GM10266 (cell line): ENCODE results near the gene LRWD1.
"Not testable (repeated sequence)": the region's sequence is repeated elsewhere in the genome, so short reads cannot be mapped to it uniquely, and the experiment has no call there.

Experiments
- DNase-seq: peaks from one replicate; pipeline ENCODE4 v3.0.0; 2012; ENCODE audit errors: extremely low spot score
- TF ChIP-seq, protein P1 (sequence below): IDR thresholded peaks from 2 replicates; pipeline ENCODE4 v1.5.1; 2012; ENCODE audit warnings: mild to moderate bottlenecking, low read depth; ENCODE audit not compliant: control insufficient read depth, insufficient read depth; ENCODE audit errors: missing control alignments

LRWD1 gene

DNA sequence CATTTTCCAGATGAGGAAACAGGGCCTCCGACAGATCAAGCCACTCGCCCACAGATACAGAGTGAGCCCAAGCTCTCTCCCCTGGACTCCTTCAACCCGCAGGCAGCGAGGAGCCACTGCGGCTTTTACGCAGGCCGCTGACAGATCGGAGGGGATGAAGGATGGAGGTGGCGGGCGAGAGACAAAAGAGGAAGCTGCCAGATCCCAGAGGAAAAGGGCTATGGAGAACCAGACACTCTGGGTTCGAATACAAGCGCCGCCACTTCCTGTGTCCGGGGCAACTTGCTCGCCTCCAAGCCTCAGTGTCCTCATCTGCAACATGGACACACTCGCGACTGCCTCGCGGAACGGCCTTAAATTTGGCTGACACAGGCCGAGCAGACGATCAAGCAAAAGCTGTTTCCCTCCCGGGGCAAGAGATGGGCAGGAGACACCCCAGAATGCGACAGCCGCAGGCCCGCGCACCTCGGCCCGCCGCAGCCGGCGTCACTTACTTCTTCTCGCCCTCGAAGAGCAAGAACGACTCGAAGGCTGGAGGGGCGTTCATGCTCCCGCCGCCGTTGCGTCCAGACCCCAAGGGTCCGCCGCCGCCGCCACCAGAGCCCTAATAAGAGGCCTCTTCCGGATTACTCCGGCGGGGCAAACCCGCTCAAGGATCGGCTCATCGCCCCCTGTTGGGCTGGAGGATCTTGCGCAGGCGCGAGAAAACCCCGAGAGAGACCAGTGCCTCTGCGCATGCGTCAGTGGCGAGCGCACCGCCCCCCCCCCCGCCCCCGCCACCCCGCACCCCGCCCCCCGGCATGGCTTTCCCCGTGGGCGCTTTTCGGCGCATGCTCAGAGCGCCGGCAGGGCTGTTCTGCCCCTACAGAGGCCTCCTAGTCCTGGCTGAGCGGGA lies 13.8 kb downstream of the LRWD1 start, which contains the start of gene POLR2J:
TSS of gene POLR2J (minus strand) at position 609 of the 895 bp plus-strand sequence. CDS start at position 547, 62 bp downstream.
- not testable (repeated sequence) for DNase-seq
- TF ChIP-seq, protein P1, sequence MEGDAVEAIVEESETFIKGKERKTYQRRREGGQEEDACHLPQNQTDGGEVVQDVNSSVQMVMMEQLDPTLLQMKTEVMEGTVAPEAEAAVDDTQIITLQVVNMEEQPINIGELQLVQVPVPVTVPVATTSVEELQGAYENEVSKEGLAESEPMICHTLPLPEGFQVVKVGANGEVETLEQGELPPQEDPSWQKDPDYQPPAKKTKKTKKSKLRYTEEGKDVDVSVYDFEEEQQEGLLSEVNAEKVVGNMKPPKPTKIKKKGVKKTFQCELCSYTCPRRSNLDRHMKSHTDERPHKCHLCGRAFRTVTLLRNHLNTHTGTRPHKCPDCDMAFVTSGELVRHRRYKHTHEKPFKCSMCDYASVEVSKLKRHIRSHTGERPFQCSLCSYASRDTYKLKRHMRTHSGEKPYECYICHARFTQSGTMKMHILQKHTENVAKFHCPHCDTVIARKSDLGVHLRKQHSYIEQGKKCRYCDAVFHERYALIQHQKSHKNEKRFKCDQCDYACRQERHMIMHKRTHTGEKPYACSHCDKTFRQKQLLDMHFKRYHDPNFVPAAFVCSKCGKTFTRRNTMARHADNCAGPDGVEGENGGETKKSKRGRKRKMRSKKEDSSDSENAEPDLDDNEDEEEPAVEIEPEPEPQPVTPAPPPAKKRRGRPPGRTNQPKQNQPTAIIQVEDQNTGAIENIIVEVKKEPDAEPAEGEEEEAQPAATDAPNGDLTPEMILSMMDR, result peak; percentile 54

DNA sequence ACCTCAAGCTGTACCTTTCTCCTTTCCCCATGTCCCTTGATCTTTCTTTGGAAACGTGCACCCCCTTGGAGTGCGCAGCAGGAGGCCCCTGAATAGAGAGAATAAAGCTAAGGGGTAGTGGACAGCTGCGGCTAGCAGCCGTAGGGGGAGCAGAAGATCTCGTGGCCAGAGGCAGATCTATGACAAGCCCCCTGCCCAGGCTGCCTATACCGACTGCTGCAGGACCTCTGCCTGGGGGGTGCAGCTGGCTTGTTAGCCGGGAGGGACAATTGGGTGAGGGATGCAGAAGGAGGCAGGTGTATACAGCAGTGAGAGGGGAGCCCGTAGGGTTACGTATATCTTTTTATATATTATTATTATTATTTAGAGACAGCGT lies 14.4 kb downstream of the LRWD1 start:
- DNase-seq, result not testable (repeated sequence)

DNA sequence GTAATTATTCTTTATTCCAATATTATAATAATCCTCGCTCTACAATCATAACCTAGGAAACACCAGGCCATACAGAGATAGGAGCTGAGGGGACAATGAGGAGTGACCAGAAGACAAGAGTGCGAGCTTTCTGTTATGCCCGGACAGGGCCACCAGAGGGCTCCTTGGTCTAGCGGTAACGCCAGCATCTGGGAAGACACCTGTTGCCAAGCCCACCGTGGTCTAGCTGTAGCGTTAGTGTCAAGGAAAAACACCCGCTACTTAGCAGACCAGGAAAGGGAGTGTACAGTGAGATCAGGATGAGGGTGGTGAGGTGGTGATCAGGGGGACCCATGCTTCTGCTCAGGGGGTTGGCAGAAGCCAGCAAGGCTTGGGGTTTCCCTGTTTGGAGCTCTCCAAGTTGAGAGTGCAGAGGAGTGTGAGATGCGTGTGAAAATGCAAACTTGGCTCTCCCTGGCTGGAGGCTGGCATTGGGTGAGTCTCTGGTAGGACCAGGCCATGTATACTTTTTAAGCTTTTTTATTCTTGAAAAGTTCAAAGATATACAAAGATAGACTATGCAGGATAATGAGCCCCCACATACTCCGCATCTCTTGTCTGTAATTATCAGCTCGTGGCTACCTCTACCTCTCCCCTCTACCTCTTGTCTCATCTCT lies 15.3 kb downstream of the LRWD1 start:
- DNase-seq, result not testable (repeated sequence)

- DNase-seq, result not testable (repeated sequence)
These were observed 17.2 kb downstream of the LRWD1 start for GRCh38 chr7:102481962-102482361.

DNA sequence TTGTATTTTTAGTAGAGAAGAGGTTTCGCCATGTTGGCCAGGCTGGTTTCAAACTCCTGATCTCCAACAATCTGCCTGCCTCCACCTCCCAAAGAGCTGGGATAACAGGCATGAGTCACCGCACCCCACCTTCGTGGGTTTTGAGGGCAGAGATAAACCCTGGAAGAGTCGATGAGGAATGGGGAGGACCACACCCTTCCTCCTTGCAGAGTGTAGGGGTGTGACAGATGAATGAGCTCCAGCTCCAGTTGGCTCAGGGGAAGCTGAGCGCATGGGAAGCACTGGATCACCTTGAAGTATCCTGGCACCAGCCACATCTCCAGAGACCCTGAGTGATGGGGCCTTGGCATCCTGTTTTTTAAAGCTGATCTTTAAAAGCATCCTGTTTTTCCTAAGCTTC lies 19.5 kb downstream of the LRWD1 start:
- DNase-seq, result not testable (repeated sequence)

GRCh38 chr7:102490529-102491075 lies 25.8 kb downstream of the LRWD1 start:
- DNase-seq, result not testable (repeated sequence)

DNA sequence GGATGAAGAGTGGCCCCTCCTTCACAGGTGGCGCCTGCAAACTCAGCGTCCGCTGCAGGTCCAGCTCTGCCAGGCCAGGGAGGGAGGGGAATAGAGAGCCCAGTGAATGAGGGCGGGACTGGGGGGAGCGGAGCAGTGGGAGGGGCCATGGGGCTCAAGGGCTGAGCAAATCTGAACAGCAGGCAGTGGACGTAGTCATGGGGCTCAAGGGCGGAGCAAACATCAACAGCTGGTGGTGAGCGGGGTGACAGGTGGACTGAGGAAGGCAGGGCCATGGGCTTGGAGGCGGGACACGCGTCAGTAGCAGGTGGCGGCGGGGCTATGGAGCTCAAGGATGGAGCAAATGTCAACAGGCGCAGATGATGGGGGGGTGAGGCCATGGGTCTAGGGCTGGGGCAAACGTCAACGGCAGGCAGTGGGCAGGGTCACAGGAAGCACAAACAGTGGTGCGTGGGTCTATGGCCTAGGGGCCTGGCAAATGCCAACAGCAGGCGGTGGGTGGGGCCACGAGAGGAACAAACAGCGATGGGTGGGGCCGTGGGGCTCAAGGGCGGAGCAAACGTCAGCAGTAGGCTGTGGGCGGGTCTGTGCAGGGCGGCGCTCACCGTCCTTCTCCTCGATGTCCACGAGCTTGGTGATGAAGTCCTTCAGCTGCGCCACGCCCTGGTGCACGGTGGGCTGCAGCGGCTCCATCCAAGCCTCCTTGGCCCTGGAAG lies 28.6 kb downstream of the LRWD1 start:
- not testable (repeated sequence) for DNase-seq

DNA sequence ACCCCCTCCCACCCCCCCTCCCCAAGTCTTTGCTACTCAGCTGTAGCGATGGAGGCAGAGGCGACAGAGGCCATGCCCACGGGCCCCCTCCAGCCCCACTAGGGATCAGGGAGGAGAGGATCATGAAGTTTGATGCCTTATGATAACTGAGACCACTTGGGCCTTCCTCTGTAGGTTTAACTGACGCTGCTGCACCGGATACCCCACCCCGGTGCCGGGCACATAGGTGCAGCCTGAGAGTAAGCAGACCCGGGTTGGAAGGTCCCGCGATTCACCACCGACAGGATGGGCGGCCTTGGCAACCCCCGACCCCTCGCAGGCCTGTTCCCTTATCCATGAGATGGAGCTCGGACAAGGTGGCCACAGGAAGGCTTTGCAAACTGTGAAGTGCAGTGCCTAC lies 29.2 kb downstream of the LRWD1 start:
- DNase-seq, result not testable (repeated sequence)

- DNase-seq, result not testable (repeated sequence)
These were observed 29.8 kb downstream of the LRWD1 start for GRCh38 chr7:102494473-102495149.

GRCh38 chr7:102496861-102497260 lies 32.1 kb downstream of the LRWD1 start:
- DNase-seq, result not testable (repeated sequence)

GRCh38 chr7:102497308-102497707 lies 32.5 kb downstream of the LRWD1 start:
- DNase-seq, result not testable (repeated sequence)

DNA sequence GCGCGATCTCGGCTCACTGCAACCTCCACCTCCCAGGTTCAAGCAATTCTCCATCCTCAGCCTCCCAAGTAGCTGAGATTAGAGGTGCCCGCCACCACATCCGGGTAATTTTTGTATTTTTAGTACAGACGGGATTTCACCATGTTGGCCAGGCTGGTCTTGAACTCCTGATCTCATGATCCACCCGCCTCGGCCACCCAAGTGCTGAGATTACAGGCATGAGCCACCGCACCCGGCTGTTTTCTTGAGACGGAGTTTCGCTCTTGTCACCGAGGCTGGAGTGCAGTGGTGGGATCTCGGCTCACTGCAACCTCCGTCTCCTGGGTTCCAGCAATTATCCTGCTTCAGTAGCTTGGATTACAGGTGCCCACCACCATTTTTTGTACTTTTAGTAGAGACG lies 33.5 kb downstream of the LRWD1 start:
- DNase-seq, result not testable (repeated sequence)

DNA sequence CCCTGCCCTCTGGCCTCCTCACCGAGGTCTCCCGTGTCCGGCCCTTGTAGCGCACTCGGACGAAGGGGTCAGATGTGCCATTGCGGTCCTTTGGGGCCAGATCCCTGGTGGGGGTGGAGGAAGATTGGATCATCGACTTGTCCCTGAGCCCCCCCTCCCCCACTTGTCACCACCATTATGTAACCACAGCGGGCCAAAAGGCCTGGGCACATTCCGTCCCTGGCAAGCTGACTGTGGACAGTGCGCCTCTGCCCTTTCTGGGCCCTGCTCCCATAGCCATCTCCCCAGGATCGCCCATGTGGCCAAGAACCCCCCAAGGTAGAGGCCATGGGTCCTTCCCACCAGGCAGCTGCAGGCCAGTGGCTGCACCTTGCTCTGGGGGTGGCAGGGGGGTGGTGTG lies 38.4 kb downstream of the LRWD1 start:
- not testable (repeated sequence) for DNase-seq

- not testable (repeated sequence) for DNase-seq
These were observed 40.8 kb downstream of the LRWD1 start for GRCh38 chr7:102505298-102506185.

DNA sequence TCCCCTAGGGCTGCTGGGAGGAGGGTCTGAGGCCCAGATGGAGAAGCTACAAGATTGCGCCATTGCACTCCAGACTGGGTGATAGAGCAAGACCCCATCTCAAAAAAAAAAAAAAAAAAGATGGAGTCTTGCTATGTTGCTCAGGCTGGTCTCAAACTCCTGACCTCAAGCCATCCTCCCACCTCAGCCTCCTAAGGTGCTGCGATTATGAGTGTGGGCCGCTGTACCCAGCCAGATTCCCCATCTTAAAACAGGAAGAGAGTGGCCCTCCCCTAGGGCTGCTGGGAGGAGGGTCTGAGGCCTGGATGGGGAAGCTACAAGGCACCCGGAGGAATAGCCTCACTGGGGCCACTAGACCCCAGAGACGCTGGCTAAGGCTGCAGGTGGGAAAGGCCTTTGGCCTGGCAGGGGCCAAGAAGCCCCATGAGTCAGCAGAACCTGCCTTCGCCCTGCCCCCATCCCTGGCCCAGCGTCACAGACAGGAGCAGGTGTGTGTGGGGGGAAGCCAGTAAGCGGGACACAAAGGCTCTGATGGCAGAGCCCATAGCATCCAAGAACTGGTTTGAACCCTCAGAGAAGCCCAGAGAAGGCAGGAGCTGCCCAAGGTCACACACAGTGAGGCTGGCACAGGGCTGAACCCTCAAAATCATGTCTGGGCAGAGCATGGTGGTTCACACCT lies 42.8 kb downstream of the LRWD1 start:
- not testable (repeated sequence) for DNase-seq

- DNase-seq, result not testable (repeated sequence)
These were observed 45.8 kb downstream of the LRWD1 start for GRCh38 chr7:102510575-102510974.

GRCh38 chr7:102511860-102512522 lies 47.2 kb downstream of the LRWD1 start:
- not testable (repeated sequence) for DNase-seq
